Activated CD4-positive, alpha-beta T cell treated with anti-CD3 and anti-CD28 coated beads, Interleukin-2, amount 50 U/mL, for 1 hour (primary cell): ENCODE measurements around the gene FHDC1.

ENCODE experiments used
- DNase-seq: peaks from one replicate; pipeline ENCODE4 v3.0.0-alpha.2; 2020

Gene FHDC1

GRCh38 chr4:152961014-152961772 is 25.1 kb downstream of the FHDC1 start:
- no peak for DNase-seq

GRCh38 chr4:152961773-152962115 is 25.6 kb downstream of the FHDC1 start:
- no peak for DNase-seq

GRCh38 chr4:152962150-152962549 is 26.0 kb downstream of the FHDC1 start:
- no peak for DNase-seq

DNA sequence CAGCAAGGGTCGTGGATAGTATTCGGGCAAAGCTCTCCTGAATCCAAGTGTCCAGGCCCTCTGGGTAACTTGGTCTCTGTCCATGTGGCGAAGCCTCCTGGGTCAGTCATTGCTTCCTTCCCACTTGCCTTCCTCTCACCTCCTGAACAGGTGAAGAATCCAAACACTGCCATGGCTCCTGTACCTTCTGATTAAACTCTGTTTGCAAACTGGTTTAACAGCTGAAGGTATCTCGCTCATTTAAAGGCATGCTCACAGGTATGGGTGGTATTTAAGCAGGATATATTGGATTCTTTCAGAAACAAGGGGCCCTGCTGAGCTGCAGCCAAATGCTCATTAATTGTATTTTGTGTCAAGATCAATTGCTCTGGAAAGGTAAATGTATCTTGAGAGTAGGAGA is 28.2 kb downstream of the FHDC1 start:
- no peak for DNase-seq

- no peak for DNase-seq
Observed at GRCh38 chr4:152965611-152966010, 29.5 kb downstream of the FHDC1 start.

DNA sequence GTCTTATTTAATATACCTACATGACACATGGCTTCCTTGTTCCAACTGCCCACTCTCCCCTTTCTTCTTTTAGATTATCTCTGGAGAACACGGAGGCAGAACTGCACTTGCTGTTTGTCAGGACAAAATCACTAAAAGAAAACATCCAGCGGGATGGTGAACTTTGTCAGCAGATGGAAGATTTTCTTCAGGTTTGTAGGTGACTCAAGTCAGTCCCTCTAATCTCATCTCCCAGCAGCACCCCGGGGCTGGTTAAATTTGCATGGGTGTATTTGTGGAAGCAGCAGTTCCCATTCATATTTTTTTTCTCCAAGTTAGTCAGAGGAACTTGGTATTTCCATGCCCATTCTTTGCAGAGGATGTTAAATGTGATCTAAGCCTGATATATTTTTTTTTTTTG is 31.8 kb downstream of the FHDC1 start:
- no peak for DNase-seq

GRCh38 chr4:152968806-152969394 is 32.8 kb downstream of the FHDC1 start:
- no peak for DNase-seq

- no peak for DNase-seq
Observed at GRCh38 chr4:152970102-152970820, 34.1 kb downstream of the FHDC1 start.

DNA sequence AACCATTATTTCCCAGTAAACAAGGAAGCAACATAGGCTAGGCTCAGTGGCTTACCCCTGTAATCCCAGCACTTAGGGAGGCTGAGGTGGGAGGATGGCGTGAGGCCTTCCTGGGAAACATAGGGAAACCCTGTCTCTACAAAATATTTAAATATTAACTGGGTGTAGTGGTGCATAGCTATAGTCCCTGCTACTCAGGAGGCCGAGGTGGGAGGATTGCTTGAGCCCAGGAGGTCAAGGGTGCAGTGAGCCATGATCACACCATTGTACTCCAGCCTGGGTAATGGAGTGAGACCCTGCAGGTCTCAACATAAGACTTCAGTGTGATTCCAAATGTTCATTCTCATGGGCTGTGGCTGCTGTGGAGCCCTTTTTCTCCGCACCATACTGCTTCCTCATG is 34.9 kb downstream of the FHDC1 start:
- no peak for DNase-seq

- DNase-seq = no peak
Observed at GRCh38 chr4:152972821-152973628, 36.9 kb downstream of the FHDC1 start.

DNA sequence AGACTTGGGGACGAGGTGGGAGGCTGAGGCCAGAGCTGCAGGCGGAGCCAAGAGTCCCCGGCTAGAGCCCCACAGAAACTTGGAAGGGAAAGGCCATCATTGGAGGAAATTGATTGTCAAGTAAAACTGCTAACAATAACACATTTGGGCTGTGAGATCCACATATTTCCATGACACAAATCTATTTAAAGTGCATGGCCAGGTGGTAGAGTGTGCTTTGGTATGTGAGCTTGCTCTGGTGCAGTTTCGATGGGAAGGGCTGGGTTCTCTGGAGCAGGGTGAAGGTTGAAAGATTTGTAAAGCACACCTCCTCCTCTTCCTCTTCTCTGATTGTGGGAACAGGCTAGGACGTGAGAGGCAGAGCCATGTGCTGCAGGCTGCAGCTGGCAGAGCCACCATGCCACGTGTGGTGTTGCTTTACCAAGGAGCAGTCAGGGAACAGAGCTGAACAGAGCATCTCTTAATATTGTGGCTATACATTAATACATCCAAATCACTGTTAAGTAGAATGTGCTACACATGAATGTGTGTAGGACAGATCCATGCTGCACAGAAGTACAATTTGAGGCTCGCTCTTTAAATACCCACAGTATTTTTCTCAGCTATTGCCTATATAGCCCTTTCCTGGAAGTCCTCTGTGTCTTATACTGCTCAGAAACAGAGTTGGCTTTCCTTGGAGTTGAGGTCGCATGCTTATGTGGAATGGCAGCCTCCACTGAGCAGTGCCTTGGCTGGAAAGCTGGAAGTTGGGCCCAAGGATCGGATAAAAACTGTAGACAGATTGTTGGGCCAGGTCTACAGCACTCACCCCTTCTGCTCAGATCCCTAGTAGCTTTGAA is 37.7 kb downstream of the FHDC1 start:
- no peak for DNase-seq

GRCh38 chr4:152974468-152975379 is 38.6 kb downstream of the FHDC1 start:
- no peak for DNase-seq

DNA sequence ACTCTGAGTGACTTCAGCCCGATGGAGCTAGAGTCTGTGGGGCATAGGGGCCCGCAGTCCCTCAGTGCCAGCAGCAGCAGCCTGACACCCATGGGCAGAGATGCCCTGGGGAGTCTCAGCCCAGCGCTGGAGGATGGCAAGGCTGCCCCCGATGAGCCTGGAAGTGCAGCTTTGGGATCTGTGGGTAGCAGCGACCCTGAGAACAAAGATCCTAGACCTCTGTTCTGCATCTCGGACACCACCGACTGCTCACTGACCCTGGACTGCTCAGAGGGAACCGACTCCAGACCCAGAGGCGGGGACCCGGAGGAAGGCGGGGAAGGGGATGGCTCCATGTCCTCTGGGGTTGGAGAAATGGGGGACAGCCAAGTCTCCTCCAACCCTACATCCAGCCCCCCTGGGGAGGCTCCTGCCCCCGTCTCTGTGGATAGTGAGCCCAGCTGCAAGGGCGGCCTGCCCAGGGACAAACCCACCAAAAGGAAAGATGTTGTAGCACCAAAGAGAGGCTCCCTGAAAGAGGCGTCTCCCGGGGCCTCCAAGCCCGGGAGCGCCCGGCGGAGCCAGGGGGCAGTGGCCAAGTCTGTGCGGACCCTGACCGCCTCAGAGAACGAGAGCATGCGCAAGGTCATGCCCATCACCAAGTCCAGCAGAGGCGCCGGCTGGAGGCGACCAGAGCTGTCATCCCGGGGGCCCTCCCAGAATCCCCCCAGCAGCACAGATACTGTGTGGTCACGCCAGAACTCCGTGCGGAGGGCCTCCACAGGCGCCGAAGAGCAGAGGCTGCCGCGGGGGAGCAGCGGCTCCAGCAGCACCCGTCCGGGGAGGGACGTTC is 39.5 kb downstream of the FHDC1 start:
- DNase-seq = no peak

DNA sequence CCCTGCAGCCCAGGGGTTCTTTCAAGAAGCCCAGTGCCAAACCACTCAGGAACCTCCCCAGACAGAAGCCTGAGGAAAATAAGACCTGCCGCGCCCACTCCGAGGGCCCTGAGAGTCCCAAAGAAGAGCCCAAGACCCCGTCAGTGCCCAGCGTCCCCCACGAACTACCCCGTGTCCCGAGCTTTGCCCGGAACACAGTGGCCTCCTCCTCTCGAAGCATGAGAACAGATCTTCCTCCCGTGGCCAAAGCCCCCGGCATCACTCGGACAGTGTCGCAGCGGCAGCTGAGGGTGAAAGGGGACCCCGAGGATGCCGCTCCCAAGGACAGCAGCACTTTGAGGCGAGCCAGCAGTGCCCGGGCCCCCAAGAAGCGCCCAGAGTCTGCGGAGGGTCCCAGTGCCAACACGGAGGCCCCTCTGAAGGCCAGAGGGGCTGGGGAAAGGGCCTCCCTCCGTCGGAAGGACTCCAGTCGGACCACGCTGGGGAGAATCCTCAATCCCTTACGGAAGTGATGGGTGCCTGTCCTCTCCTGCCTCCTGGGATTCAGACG is 40.2 kb downstream of the FHDC1 start:
- no peak for DNase-seq

GRCh38 chr4:152979731-152980330 is 43.7 kb downstream of the FHDC1 start:
- no peak for DNase-seq

DNA sequence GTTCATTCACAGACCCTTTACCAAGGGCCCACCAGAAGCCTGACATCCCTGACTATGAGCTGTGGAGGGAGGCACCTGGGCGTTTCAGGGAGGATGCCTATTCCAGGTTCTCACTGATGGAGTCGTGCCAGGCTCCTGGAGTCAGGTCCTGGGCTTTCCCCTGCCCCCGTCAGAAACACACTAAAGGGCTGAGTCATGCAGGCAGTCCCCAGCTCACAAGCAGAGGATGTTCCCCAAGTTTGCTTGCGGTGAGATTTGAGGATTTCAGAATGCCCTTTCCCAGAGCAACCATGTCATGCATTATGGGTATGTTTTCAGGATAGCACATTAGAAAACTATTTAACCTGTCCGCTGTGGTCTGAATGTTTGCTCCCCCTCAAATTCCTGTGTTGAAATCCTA is 45.2 kb downstream of the FHDC1 start:
- DNase-seq = no peak

- DNase-seq = no peak
Observed at GRCh38 chr4:152981842-152982241, 45.7 kb downstream of the FHDC1 start.

GRCh38 chr4:152983221-152983620 is 47.1 kb downstream of the FHDC1 start:
- DNase-seq = no peak

DNA sequence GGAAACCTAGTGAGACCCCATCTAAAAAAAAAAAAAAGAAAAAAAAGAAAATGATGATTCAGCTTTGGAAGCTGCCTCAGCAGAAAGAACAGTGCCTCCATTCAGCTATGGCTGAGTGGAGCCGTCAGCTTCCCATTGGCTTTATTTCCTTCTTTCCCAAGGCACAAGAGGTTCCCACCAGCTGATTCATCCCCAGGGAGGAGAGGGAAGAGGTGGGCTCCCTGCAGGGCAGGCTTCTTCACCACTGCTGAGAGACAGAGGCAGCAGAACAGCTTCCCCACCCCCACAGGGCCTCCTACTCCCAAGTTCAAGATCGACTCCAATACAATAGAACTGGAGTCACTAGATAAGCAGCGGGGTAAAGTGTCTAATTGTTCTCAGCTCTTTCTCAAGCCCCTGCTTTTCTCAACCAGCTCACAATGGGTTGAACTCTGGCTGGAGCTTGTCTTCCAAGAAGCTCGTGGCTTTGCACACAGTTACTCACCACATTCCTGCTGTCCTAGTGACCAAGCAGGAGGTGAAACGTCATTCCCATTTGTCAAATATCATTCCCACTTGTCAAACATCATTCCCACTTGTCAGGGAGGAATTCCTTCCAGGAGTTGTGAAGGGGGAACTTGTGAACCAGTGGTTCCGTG is 47.8 kb downstream of the FHDC1 start:
- DNase-seq = no peak
